Activated B cell treated with CpG ODN at 0.5 μM for 24 hours (primary cell): ENCODE results near the gene LAMC1. TPM values are rescaled to one million over a fixed set of nuclear protein-coding genes. Genes with fewer than 3 reads are reported as not detected.

Source experiments
- ATAC-seq: fragments of 200-7000 bp; cut with Tn5 transposase; one replicate; pipeline ENCODE4 v1.10.0; 2021; ENCODE audit warnings: low read depth, mild to moderate bottlenecking, moderate library complexity
- CTCF ChIA-PET: fragments of 350-600 bp; sonication (Branson Sonifier 250); formaldehyde crosslinking; loops from one replicate; lab custom pipeline; 2021; ENCODE audit warnings: antibody characterized with exemption; lab: Charles Lee
- POLR2A ChIA-PET: fragments of 350-600 bp; sonication (Branson Sonifier 250); formaldehyde crosslinking; loops from one replicate; lab custom pipeline; 2021; ENCODE audit warnings: antibody characterized with exemption; lab: Charles Lee
- DNase-seq: peaks from one replicate; pipeline ENCODE4 v3.0.0; 2022
- H3K27ac Mint-ChIP-seq: one replicate; pipeline ENCODE4 v1.8.0; 2020; ENCODE audit warnings: mixed read lengths
- H3K27me3 Mint-ChIP-seq: one replicate; pipeline ENCODE4 v1.8.0; 2021; ENCODE audit warnings: mixed read lengths
- H3K36me3 Mint-ChIP-seq: one replicate; pipeline ENCODE4 v1.8.0; 2021; ENCODE audit warnings: low read depth, mixed read lengths
- H3K4me1 Mint-ChIP-seq: one replicate; pipeline ENCODE4 v1.8.0; 2021; ENCODE audit warnings: mixed read lengths
- H3K4me3 Mint-ChIP-seq: one replicate; pipeline ENCODE4 v1.8.0; 2020; ENCODE audit warnings: mild to moderate bottlenecking, mixed read lengths
- H3K9me3 Mint-ChIP-seq: one replicate; pipeline ENCODE4 v1.8.0; 2020; ENCODE audit warnings: mixed read lengths
- intact Hi-C: fragments of 100-400 bp; cut with micrococcal nuclease; formaldehyde crosslinking; loops from one replicate; pipeline ENCODE4 v1.15.1; 2024
- total RNA-seq: library from RNA; stranded (reverse); gene quantifications from 2 replicates; pipeline ENCODE4 v1.2.3, GENCODE V29; 2022
- TF ChIP-seq, protein P1 (sequence below): fragments of 200-600 bp; IDR thresholded peaks from one replicate; pipeline ENCODE4 v1.8.0; 2022; ENCODE audit warnings: antibody characterized with exemption, mild to moderate bottlenecking

The LAMC1 gene
- total RNA-seq: 31.1 and 31.8 TPM in 2 replicates

DNA sequence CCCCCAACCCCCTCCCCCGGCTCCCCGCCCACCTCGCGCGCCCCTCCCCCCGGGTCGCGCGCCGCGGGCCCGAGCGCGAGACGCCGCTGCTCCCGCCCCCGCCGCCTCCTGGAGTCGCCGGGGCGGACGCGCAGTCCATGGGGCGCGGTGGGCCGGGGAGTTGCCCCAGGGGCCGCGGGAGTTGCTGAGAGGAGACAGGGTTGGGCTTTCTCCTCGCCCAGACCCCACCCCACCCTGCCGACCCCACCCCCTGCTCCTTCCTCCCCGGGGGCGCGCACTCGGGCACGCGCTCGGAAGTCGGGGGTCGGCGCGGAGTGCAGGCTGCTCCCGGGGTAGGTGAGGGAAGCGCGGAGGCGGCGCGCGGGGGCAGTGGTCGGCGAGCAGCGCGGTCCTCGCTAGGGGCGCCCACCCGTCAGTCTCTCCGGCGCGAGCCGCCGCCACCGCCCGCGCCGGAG lies at the start of gene LAMC1:
Gene LAMC1, plus strand, starts transcription at position 275 of the 455 bp plus-strand sequence. CDS start 297 bp downstream, outside the sequence.
- intact Hi-C loops: loop anchor here (1.0 to 2.0 kb wide), 4 partner anchors 184 to 1028 kb away; partner anchors contain the start of genes ARPC5, DHX9, NCF2 and TSEN15
- H3K27me3 Mint-ChIP-seq: no peaks in the 10 kb centered on the region
- ChIA-PET POLR2A (interaction anchor here (1.6 kb wide), 1 partner anchor 60 kb away, joined by 19 read pairs; no protein-coding TSS in a partner anchor), CTCF (no interaction called here)
- TF ChIP-seq, protein P1, sequence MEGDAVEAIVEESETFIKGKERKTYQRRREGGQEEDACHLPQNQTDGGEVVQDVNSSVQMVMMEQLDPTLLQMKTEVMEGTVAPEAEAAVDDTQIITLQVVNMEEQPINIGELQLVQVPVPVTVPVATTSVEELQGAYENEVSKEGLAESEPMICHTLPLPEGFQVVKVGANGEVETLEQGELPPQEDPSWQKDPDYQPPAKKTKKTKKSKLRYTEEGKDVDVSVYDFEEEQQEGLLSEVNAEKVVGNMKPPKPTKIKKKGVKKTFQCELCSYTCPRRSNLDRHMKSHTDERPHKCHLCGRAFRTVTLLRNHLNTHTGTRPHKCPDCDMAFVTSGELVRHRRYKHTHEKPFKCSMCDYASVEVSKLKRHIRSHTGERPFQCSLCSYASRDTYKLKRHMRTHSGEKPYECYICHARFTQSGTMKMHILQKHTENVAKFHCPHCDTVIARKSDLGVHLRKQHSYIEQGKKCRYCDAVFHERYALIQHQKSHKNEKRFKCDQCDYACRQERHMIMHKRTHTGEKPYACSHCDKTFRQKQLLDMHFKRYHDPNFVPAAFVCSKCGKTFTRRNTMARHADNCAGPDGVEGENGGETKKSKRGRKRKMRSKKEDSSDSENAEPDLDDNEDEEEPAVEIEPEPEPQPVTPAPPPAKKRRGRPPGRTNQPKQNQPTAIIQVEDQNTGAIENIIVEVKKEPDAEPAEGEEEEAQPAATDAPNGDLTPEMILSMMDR: no peak
- H3K27ac Mint-ChIP-seq: peak within 1 kb of the TSS; percentile 87
- peaks cover 3% of the 10 kb centered on the region for H3K36me3 Mint-ChIP-seq
- H3K9me3 Mint-ChIP-seq: no peaks in the 10 kb centered on the region
- ATAC-seq (peak; percentile 48), DNase-seq (peak; percentile 76)
- peak within 1 kb of the TSS; percentile 94 for H3K4me3 Mint-ChIP-seq
- H3K4me1 Mint-ChIP-seq: peaks cover 47% of the 10 kb centered on the region

DNA sequence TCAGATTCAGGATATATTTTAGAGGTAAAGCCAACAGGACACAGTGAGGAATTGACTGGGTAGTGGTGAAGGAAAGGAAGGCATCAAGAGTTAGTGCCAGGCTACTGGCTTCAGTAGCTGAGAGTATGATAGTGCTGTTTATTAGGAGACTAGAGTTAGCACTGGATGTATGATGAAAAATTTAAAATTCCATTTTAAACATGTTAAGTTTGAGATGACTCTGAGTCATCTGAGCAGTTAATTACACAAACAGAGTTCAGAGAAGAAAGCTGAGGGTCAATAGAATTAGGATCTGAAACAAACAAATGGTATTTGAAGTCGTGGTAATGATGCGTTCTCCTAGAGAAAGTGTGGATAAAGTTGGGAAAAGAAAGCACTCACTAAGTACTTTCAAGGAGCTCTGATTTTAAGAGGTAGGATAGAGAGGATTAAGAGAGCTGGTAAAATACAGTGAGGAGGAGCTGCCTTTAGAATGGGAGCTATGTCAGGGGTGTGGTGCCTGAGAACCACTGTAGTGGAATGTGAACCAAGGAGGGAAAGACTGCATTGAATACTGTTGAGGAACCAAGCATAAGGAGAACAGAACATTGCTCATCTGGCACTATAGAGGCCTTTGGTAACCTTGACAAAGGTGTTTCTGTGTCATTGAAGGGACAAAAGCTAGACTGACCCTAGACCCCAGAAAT lies 48.6 kb upstream of the LAMC1 start:
- Mint-ChIP-seq H3K27ac (no peak overlapping the region), H3K36me3 (no peaks in the 10 kb centered on the region), H3K9me3 (no peaks in the 10 kb centered on the region), H3K4me3 (no peak overlapping the region), H3K4me1 (no peaks in the 10 kb centered on the region), H3K27me3 (no peaks in the 10 kb centered on the region)
- ChIA-PET POLR2A (no interaction called here), CTCF (interaction anchor here (1.0 kb wide), 1 partner anchor 12 kb away, joined by 4 read pairs; no protein-coding TSS in a partner anchor)
- no peak for ATAC-seq
- intact Hi-C loops: no loop called here
- TF ChIP-seq, protein P1: no peak
- no peak for DNase-seq

DNA sequence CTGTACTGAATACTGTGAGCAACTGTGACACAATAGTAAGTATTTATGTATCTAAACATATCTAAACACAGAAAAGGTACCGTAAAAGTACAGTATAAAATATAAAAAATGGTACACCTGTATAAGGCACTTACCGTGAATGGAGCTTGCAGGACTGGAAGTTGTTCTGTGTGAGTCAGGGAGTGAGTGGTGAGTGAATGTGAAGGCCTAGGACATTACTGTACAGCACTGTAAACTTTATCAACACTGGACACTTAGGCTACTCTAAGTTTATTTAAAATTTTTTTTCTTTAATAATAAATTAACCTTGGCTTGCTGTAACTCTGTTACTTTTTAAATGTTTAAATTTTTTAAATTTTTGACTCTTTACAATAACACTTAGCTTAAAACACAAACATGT lies 45.7 kb upstream of the LAMC1 start:
- intact Hi-C loops: no loop called here
- TF ChIP-seq, protein P1: no peak
- no peak overlapping the region for H3K4me3 Mint-ChIP-seq
- CTCF ChIA-PET: interaction anchor here (1.4 kb wide), 1 partner anchor 15 kb away, joined by 4 read pairs; no protein-coding TSS in a partner anchor
- ATAC-seq (no peak), DNase-seq (no peak)
- H3K27ac Mint-ChIP-seq: no peak overlapping the region
- H3K9me3 Mint-ChIP-seq: no peaks in the 10 kb centered on the region
- peaks cover 3% of the 10 kb centered on the region for H3K27me3 Mint-ChIP-seq
- no peaks in the 10 kb centered on the region for H3K4me1 Mint-ChIP-seq
- no peaks in the 10 kb centered on the region for H3K36me3 Mint-ChIP-seq
- POLR2A ChIA-PET: no interaction called here

DNA sequence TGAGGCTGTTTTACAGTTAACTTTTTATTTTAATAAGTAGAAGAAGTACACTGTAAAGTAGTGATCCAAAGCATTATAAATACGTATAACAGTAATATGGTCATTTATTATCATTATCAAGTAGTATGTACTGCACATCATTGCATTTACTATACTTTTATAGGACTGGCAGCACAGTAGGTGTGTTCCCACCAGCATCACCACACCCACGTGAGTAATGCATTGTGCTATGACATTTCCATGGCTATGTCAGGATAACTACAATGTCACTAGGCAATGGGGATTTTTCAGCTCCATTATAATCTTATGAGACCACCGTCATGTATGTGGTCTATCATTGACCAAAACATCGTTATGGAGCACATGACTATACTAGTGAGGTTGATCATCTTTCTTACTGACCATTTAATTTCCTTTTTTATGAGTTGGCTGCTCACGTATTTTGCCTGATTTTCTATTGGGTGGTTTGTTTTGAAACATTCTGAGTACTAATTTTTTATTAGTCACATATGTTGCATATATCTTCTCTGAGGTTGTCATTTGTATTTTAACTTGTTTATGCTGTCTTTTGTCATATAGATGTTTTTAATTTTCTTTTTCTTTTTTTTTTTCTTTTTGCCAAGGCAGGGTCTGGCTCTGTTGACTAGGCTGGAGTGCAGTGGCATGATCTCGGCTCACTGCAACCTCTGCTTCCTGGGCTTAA lies 44.9 kb upstream of the LAMC1 start:
- H3K9me3 Mint-ChIP-seq: no peaks in the 10 kb centered on the region
- ChIA-PET POLR2A (no interaction called here), CTCF (no interaction called here)
- no peaks in the 10 kb centered on the region for H3K36me3 Mint-ChIP-seq
- DNase-seq (no peak), ATAC-seq (no peak)
- no peaks in the 10 kb centered on the region for H3K4me1 Mint-ChIP-seq
- H3K4me3 Mint-ChIP-seq: no peak overlapping the region
- peaks cover 4% of the 10 kb centered on the region for H3K27me3 Mint-ChIP-seq
- intact Hi-C loops: no loop called here
- no peak overlapping the region for H3K27ac Mint-ChIP-seq
- TF ChIP-seq, protein P1: no peak

DNA sequence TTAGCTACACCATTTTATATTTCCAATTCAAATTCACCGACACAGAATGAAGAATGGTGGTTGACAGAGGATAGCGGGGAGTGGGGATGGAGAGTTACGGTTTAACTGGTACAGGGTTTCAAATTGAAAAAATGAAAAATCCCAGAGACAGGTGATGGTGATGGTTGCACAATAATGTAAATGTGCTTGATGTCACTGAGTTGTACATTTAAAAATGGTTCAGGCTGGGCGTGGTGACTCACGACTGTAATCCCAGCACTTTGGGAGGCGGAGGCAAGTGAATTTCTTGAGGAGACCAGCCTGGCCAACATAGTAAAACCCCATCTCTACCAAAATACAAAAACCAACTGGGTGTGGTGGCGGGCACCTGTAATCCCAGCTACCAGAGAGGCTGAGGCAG lies 39.1 kb upstream of the LAMC1 start:
- DNase-seq (no peak), ATAC-seq (peak; percentile 62)
- H3K36me3 Mint-ChIP-seq: no peaks in the 10 kb centered on the region
- peaks cover 9% of the 10 kb centered on the region for H3K27me3 Mint-ChIP-seq
- peak overlapping the region; percentile 60 for H3K4me3 Mint-ChIP-seq
- TF ChIP-seq, protein P1: no peak
- POLR2A ChIA-PET: interaction anchor here (0.6 to 1.2 kb wide), 2 partner anchors 22 to 38 kb away, joined by 3 to 5 read pairs; no protein-coding TSS in a partner anchor
- H3K4me1 Mint-ChIP-seq: peaks cover 15% of the 10 kb centered on the region
- CTCF ChIA-PET: interaction anchor here (1.3 kb wide), 1 partner anchor 21 kb away, joined by 5 read pairs; no protein-coding TSS in a partner anchor
- H3K27ac Mint-ChIP-seq: peak overlapping the region; percentile 83
- intact Hi-C loops: loop anchor here (1.0 kb wide), 1 partner anchor 38 kb away; no protein-coding TSS in a partner anchor
- H3K9me3 Mint-ChIP-seq: no peaks in the 10 kb centered on the region
